HG03139 (cell line): ENCODE data around the gene KDM2A.
A peak's percentile ranks its signal among the peaks of the same experiment; 100 is the strongest.
"Not testable (repeated sequence)": the region's sequence is repeated elsewhere in the genome, so short reads cannot be mapped to it uniquely, and the experiment has no call there.

Experiments
- ATAC-seq: cut with Tn5 transposase; IDR thresholded peaks from one replicate; pipeline ENCODE4 v1.9.1; 2021; ENCODE audit not compliant: unreplicated experiment

KDM2A gene

GRCh38 chr11:67117672-67118180 lies 1.3 kb upstream of the KDM2A start:
- no peak for ATAC-seq

- peak; percentile 6 for ATAC-seq
Observed at GRCh38 chr11:67118181-67118766, 789 bp upstream of the KDM2A start.

- ATAC-seq, result peak; percentile 12
Observed at GRCh38 chr11:67119585-67120391, 725 bp downstream of the KDM2A start.

GRCh38 chr11:67120456-67120855 lies 1.4 kb downstream of the KDM2A start:
- ATAC-seq, result no peak

- no peak for ATAC-seq
Observed at GRCh38 chr11:67120881-67121710, 2.0 kb downstream of the KDM2A start.

GRCh38 chr11:67123801-67124200 lies 4.7 kb downstream of the KDM2A start:
- ATAC-seq, result not testable (repeated sequence)

- ATAC-seq, result not testable (repeated sequence)
Observed at GRCh38 chr11:67126243-67126642, 7.2 kb downstream of the KDM2A start.

- no peak for ATAC-seq
Observed at GRCh38 chr11:67126986-67127385, 7.9 kb downstream of the KDM2A start.

GRCh38 chr11:67130861-67131260 lies 11.8 kb downstream of the KDM2A start:
- ATAC-seq, result not testable (repeated sequence)

GRCh38 chr11:67136156-67136555 lies 17.1 kb downstream of the KDM2A start:
- no peak for ATAC-seq

GRCh38 chr11:67138922-67139321 lies 19.9 kb downstream of the KDM2A start:
- ATAC-seq, result no peak

GRCh38 chr11:67146516-67147226 lies 27.6 kb downstream of the KDM2A start:
- no peak for ATAC-seq

GRCh38 chr11:67153971-67154370 lies 34.9 kb downstream of the KDM2A start:
- ATAC-seq, result no peak

GRCh38 chr11:67154726-67155125 lies 35.7 kb downstream of the KDM2A start:
- ATAC-seq, result no peak

- no peak for ATAC-seq
Observed at GRCh38 chr11:67157691-67158090, 38.6 kb downstream of the KDM2A start.

- ATAC-seq, result no peak
Observed at GRCh38 chr11:67158221-67158620, 39.2 kb downstream of the KDM2A start.

GRCh38 chr11:67160045-67160444 lies 41.0 kb downstream of the KDM2A start:
- ATAC-seq, result no peak

- no peak for ATAC-seq
Observed at GRCh38 chr11:67160872-67161783, 42.1 kb downstream of the KDM2A start.

- no peak for ATAC-seq
Observed at GRCh38 chr11:67163006-67163405, 43.9 kb downstream of the KDM2A start.

- no peak for ATAC-seq
Observed at GRCh38 chr11:67165623-67166022, 46.6 kb downstream of the KDM2A start.
